ENCODE results near the gene TTC13. TPM values are rescaled to one million over a fixed set of nuclear protein-coding genes. Genes with fewer than 3 reads are reported as not detected.

Gene TTC13
- total and polyA plus RNA-seq, 3 experiments from 2014 or later, result 13.1 to 24.8 (median 21.5) TPM

- H3K9me3 Mint-ChIP-seq, result no peaks in the 10 kb centered on the region
- peaks cover 0 to 1% of the 10 kb centered on the region in 2 donors for H3K27me3 Mint-ChIP-seq
- Histone ChIP-seq H3K4me3 (ENCODE audit: low read length) (no peak overlapping the region), H3K4me1 (ENCODE audit: insufficient read depth, low read length) (no peaks in the 10 kb centered on the region), H3K36me3 (ENCODE audit: insufficient read depth, low read length) (no peaks in the 10 kb centered on the region), H3K9me3 (ENCODE audit: low read length) (no peaks in the 10 kb centered on the region), H3K27me3 (ENCODE audit: insufficient read depth, low read length, poor library complexity, severe bottlenecking) (no peaks in the 10 kb centered on the region), H3K27ac (ENCODE audit: low read depth, low read length) (no peak overlapping the region)
- CTCF ChIA-PET, result interaction anchor here (1.0 kb wide), 1 partner anchor 8 kb away, joined by 3 read pairs; no protein-coding TSS in a partner anchor
- DNase-seq, result no peak
- H3K4me1 Mint-ChIP-seq, result peaks cover 0 to 5% (median 2%) of the 10 kb centered on the region in 3 donors
- peaks cover 0 to 1% (median 0%) of the 10 kb centered on the region in 3 donors for H3K36me3 Mint-ChIP-seq
- H3K27ac Mint-ChIP-seq, result no peak overlapping the region
- POLR2A ChIA-PET, result no interaction called here
- H3K4me3 Mint-ChIP-seq, result no peak overlapping the region
Measured at GRCh38 chr1:230858918-230859729, 119.5 kb downstream of the TTC13 start.

GRCh38 chr1:230858236-230858820, 120.3 kb downstream of the TTC13 start:
- no peaks in the 10 kb centered on the region for H3K36me3 Mint-ChIP-seq
- H3K9me3 ChIP-seq (ENCODE audit: low read length), result no peaks in the 10 kb centered on the region

GRCh38 chr1:230857822-230858221, 120.8 kb downstream of the TTC13 start:
- Mint-ChIP-seq H3K27me3 (peaks cover 0 to 1% of the 10 kb centered on the region in 2 donors), H3K36me3 (peaks cover 0 to 4% (median 0%) of the 10 kb centered on the region in 3 donors), H3K4me3 (no peak overlapping the region), H3K27ac (no peak overlapping the region), H3K4me1 (no peaks in the 10 kb centered on the region), H3K9me3 (no peaks in the 10 kb centered on the region)
- Histone ChIP-seq H3K4me3 (ENCODE audit: low read length) (no peak overlapping the region), H3K4me1 (ENCODE audit: insufficient read depth, low read length) (no peaks in the 10 kb centered on the region), H3K27ac (ENCODE audit: low read depth, low read length) (no peak overlapping the region), H3K9me3 (ENCODE audit: low read length) (no peaks in the 10 kb centered on the region), H3K36me3 (ENCODE audit: insufficient read depth, low read length) (no peaks in the 10 kb centered on the region), H3K27me3 (ENCODE audit: insufficient read depth, low read length, poor library complexity, severe bottlenecking) (no peaks in the 10 kb centered on the region)
- DNase-seq, result no peak
- POLR2A ChIA-PET, result no interaction called here
- CTCF ChIA-PET, result no interaction called here

More at GRCh38 chr1:230858236-230858820, 120.3 kb downstream of the TTC13 start:
- H3K27me3 ChIP-seq (ENCODE audit: insufficient read depth, low read length, poor library complexity, severe bottlenecking), result no peaks in the 10 kb centered on the region
- CTCF ChIA-PET, result interaction anchor here (1.0 kb wide), 1 partner anchor 9 kb away, joined by 3 read pairs; no protein-coding TSS in a partner anchor
- H3K9me3 Mint-ChIP-seq, result no peaks in the 10 kb centered on the region
- H3K27me3 Mint-ChIP-seq, result peaks cover 0 to 1% of the 10 kb centered on the region in 2 donors
- no peaks in the 10 kb centered on the region for H3K4me1 ChIP-seq (ENCODE audit: insufficient read depth, low read length)
- H3K4me3 Mint-ChIP-seq, result no peak overlapping the region
- H3K36me3 ChIP-seq (ENCODE audit: insufficient read depth, low read length), result no peaks in the 10 kb centered on the region
- H3K4me3 ChIP-seq (ENCODE audit: low read length), result no peak overlapping the region
- DNase-seq, result no peak
- POLR2A ChIA-PET, result no interaction called here
- peaks cover 0 to 4% (median under 1%) of the 10 kb centered on the region in 3 donors for H3K4me1 Mint-ChIP-seq
- H3K27ac ChIP-seq (ENCODE audit: low read depth, low read length), result no peak overlapping the region
- H3K27ac Mint-ChIP-seq, result no peak overlapping the region

- POLR2A ChIA-PET, result no interaction called here
Measured at GRCh38 chr1:230857077-230857476, 121.6 kb downstream of the TTC13 start.

More at GRCh38 chr1:230857077-230857476, 121.6 kb downstream of the TTC13 start:
- Mint-ChIP-seq H3K27ac (no peak overlapping the region), H3K36me3 (peaks cover 0 to 6% (median 1%) of the 10 kb centered on the region in 3 donors), H3K4me3 (no peak overlapping the region), H3K9me3 (no peaks in the 10 kb centered on the region), H3K4me1 (no peaks in the 10 kb centered on the region), H3K27me3 (peaks cover 0 to 1% of the 10 kb centered on the region in 2 donors)
- H3K4me1 ChIP-seq (ENCODE audit: insufficient read depth, low read length), result no peaks in the 10 kb centered on the region
- no peaks in the 10 kb centered on the region for H3K9me3 ChIP-seq (ENCODE audit: low read length)
- H3K4me3 ChIP-seq (ENCODE audit: low read length), result no peak overlapping the region
- H3K27ac ChIP-seq (ENCODE audit: low read depth, low read length), result no peak overlapping the region
- H3K27me3 ChIP-seq (ENCODE audit: insufficient read depth, low read length, poor library complexity, severe bottlenecking), result no peaks in the 10 kb centered on the region
- no peaks in the 10 kb centered on the region for H3K36me3 ChIP-seq (ENCODE audit: insufficient read depth, low read length)
- CTCF ChIA-PET, result no interaction called here
- DNase-seq, result no peak

Other genes with a start within 250 kb of the TTC13 start
- gene CAPN9, start 231.5 kb downstream of the TTC13 start, total RNA-seq, result not detected
- gene CAPN9, start 231.5 kb downstream of the TTC13 start, polyA plus RNA-seq, result not detected
- gene C1orf198, start 110.3 kb downstream of the TTC13 start, total RNA-seq, result 1 to 10 TPM; 5.7 to 7.2 TPM
- 5.9 TPM for gene C1orf198, start 110.3 kb downstream of the TTC13 start, polyA plus RNA-seq
- 10 to 100 TPM; 21.2 to 21.4 TPM for gene ARV1, start 233 bp upstream of the TTC13 start, total RNA-seq
- 27.6 TPM for gene ARV1, start 233 bp upstream of the TTC13 start, polyA plus RNA-seq
- 10 to 100 TPM; 12.1 to 14.8 TPM for gene FAM89A, start 61.4 kb upstream of the TTC13 start, total RNA-seq
- 10.5 TPM for gene FAM89A, start 61.4 kb upstream of the TTC13 start, polyA plus RNA-seq
- not detected for gene TRIM67, start 183.2 kb upstream of the TTC13 start, total RNA-seq
- not detected for gene TRIM67, start 183.2 kb upstream of the TTC13 start, polyA plus RNA-seq

All from CD8-positive, alpha-beta memory T cell (primary cell).